Pons (tissue), 1 donor: ENCODE measurements around the gene THEMIS2.
"Not testable (repeated sequence)": the region's sequence is repeated elsewhere in the genome, so short reads cannot be mapped to it uniquely, and the experiment has no call there.

Source experiments
- DNase-seq: peaks from one replicate; pipeline ENCODE4 v3.0.0-alpha.2; 2016; ENCODE audit warnings: low spot score

THEMIS2 gene

DNA sequence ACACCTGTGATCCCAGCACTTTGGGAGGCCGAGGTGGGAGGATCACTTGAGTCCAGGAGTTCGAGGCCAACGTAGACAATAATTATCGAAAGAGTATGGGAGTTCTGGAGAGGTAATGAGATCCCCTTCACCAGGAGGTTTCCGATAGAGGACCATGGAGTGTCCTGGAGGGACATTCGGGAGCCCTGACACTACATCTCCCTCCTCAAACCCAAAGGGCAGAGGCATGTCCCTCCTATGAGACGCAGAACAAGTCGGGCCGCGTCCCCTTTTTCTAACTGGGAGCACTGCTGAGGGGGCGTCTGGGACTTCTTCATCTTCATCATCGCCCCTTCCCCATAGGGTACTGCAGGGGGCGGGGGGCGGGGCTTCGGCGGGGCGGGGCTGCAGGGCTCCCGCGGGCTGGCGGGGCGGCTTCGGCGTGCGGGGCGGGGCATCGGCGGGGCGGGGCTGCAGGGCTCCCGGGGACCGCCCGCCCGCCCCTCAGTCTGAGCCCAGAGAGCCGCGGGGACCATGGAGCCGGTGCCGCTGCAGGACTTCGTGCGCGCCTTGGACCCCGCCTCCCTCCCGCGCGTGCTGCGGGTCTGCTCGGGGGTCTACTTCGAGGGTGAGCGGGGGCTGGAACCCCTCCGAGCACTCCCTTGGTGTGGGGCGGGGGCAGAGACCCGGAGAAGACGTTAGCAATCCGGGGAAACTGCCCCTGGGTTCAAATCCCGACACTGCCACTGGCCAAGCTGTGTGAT lies at the start of gene THEMIS2:
TSS of gene THEMIS2 (plus strand) at position 486 of the 743 bp plus-strand sequence. CDS start at position 514, 28 bp downstream.
- DNase-seq, result peak; percentile 35

DNA sequence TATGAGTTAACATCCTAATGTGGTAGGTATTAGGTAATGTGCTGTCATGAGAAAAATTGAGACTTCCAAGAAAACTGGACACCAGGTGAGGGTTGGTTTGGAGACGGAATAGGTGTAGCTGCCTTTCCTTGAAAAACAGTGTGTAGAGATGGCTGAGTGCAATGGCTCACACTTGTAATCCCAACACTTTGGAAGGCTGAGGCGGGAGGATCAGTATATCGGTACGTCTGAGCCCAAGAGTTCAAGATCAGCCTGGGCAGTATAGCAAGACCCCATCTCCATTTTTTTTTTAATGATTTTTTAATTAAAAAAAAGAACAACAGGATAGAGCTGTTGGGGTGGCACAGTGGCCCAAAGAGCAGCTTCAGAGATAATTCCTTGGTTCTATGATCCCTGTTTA lies 48.6 kb upstream of the THEMIS2 start:
- no peak for DNase-seq

DNA sequence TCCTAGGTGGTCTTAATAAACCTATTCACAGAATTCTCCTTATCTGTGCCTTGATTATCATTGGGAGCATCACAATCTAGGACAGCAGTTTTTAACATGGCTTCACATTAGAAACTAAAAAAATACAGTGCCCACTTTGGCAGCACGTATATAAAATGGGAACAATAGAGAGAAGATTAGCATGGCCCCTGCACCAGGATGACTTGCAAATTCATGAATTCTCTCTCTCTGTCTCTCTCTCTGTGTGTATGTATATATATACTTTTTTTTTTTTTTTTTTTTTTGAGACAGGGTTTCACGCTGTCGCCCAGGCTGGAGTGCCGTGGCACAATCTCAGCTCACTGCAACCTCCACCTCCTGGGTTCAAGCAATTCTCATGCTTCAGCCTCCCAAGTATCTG lies 47.9 kb upstream of the THEMIS2 start:
- no peak for DNase-seq

DNA sequence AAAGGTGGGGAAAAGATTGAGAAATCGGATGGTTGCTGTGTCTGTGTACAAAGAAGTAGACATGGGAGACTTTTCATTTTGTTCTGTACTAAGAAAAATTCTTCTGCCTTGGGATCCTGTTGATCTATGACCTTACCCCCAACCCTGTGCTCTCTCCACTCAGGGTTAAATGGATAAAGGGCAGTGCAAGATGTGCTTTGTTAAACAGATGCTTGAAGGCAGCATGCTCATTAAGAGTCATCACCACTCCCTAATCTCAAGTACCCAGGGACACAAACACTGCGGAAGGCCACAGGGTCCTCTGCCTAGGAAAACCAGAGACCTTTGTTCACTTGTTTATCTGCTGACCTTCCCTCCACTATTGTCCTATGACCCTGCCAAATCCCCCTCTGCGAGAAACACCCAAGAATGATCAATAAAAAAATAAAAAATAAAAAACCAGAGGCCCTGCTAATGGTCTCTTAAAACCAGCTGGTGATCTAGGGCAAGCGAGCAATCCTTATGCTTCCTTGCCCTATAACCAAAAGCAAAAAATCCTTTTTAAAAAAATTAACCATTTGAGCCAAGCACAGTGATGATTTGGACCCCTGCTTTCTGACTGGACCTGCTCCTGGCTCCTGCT lies 42.9 kb upstream of the THEMIS2 start:
- not testable (repeated sequence) for DNase-seq

DNA sequence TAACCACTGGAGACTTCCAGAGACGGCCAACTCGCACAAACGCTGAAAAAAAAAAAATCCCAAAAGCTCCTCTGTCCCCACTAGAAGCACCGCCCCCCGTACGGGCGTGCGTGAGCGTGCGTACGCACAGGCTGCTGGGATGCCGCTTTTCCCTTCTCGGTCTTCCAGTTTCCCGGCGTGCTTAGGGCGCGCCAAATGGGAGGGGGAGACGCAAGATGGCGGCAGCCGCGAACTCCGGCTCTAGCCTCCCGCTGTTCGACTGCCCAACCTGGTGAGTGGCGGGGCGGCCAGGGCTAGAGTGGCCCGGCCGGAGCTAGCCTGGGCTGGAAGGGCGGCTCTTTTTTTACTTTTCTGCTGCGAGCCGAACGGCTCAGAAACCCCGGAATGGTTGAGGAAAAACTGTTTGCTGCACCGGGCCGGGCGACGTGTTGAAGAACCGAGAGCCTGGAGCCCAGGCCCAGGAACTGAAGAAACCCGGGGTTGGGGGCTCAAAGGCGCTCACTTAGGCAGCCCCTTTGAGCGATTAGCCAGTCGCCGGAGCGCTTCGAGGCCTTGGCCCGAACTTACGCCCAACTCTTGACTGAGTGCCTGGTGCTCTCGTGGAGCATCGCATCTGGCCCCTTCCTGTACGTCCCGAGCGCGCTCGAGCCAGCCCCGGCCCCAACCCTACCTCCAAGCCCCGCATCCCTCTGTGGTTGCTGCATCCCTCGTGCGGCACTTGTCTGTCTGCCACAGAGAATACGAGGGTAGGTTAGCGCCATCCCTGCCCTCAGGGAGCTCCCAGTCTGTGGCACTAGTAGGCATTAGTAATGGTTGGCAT lies 41.5 kb upstream of the THEMIS2 start, which contains the start of gene PPP1R8:
TSS of gene PPP1R8 (plus strand) at position 162 of the 820 bp plus-strand sequence. CDS start at position 216, 54 bp downstream.
- DNase-seq, result peak; percentile 96

DNA sequence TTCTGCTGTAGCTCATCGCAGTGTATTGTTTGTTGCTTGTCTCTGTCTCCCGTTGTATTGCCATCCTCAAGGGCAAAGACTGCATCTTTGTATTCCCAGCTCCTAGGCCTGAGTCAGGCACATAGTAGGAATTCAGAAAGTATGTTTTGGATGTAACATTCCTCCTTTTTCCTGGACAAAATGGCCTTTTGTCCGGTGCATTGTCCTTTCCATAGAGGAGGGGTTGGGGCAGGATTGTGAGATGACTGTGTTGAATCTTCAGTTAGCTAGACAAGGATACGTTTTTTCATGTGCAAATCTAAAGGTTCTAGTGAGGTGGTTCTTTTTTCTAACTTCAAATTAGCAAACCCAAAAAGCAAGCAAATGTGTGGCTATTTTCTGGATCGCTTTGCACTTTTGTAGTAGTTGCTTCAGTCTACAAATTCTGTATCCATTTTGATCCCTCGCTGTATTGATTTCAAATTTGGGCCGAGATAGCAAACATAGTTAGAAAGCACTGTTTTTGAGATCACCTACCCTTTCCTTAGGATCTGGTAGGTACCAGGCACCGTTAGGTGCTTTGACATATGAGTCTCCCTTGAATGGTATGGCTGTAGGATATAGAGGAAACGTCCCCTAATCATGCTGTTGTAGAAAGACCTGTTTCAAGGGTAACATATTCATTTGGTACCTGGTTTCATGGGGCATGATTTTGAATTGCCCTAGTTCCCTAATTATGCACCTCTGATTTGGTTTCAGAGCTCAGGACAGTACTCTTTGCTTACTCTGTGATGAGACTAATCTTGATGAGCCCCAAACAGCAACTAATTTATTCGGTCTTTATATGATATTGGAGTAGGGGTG lies 40.6 kb upstream of the THEMIS2 start:
- DNase-seq, result no peak

DNA sequence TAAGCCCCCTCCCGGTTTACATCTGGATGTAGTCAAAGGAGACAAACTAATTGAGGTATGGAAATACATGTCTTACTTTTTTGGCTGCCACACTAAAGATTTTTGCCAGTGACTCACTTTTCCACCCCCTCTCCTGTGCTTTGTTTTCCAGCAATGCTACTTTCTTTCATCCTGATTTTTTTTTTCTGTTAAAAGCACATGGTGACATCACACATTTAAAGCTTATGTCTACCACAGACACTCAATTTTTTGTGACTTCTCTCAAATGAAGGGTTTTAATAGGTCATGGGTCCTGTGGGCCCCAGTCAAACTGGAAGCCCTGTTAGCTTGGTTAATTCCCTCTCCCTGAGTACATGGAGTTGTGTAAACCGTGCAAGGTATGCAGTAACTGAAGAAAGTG lies 39.6 kb upstream of the THEMIS2 start:
- DNase-seq, result no peak

DNA sequence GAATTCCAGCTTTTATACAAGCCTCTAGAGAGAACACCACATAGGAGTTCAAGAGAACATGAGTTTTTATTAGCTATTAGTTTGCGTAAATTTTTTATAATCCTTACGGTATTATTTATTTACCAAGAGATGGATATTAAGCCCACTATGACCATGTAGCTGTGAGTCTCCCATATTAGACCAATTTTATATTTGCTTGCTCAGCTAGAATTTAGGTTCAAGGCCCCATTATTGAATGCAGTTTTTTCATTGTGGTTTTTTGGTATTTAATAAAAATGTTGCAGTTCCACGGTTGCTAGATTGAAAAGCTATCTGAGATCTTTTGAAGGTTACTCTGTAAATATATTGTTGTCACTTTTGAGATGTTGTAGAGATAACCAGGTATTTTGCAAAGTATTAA lies 38.9 kb upstream of the THEMIS2 start:
- DNase-seq, result no peak

DNA sequence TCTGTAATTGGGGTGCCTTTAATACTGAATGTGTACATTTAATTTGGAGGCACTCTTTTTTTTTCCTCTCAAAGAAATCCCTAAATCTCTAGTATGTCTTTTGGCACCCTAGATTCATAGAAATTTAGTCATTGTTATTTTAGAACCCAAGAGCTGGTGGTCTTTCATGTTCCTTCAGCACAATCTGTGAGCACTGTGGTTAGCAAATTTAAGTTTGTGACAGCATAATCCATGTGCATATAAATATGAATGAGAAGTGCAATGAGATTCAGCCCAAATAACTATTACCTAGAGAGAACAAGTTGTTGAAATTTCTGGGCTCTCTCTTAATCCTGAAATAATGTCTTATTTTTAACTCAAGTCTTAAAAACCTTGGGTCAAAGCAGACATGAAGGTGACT lies 37.3 kb upstream of the THEMIS2 start:
- DNase-seq, result no peak

DNA sequence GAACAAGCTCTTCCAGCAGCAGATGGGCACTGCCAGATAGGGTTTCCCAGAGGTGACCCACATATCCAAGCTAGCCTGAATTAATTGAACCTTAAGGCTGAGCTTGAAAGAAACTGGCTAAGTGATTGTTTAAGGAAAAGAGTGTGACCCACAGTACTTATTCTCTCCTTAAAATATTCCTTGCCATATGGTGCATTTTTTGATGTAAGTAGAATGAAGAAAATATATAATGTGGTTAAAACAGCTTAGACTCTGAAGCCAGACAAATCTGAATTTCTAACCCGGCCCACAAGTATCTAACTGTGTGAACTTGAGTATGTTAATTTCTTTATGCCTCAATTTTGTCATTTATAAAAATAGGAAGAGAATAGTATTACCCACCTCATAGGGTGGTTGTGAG lies 36.8 kb upstream of the THEMIS2 start:
- DNase-seq, result no peak

DNA sequence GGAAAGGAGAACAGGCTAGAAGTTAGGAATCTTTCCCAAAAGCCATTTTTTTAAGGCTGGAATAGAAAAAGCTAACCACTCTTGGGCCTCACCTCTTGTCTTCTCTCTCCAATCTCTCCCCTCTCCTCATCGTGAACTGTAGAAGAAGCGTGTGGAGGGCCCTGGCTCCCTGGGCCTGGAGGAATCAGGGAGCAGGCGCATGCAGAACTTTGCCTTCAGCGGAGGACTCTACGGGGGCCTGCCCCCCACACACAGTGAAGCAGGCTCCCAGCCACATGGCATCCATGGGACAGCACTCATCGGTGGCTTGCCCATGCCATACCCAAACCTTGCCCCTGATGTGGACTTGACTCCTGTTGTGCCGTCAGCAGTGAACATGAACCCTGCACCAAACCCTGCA lies 22.4 kb upstream of the THEMIS2 start:
- no peak for DNase-seq

DNA sequence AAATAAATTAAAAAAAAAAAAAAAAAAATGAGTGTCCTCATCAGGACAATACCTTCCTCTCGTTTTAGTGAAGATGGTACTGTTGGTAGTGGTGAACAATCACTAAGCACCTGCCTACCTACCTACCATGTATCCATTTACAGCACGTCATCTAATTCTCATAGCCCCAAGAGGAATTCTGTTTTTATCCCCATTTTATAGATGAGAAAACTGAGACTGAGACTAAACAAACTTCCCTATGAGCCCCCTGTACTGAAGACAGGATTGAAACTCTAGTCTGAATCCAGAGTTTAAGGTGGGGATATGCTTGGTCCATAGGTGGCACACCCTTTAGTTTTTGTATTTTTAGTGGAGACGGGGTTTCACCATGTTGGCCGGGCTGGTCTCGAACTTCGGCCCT lies 17.3 kb upstream of the THEMIS2 start:
- DNase-seq, result no peak

DNA sequence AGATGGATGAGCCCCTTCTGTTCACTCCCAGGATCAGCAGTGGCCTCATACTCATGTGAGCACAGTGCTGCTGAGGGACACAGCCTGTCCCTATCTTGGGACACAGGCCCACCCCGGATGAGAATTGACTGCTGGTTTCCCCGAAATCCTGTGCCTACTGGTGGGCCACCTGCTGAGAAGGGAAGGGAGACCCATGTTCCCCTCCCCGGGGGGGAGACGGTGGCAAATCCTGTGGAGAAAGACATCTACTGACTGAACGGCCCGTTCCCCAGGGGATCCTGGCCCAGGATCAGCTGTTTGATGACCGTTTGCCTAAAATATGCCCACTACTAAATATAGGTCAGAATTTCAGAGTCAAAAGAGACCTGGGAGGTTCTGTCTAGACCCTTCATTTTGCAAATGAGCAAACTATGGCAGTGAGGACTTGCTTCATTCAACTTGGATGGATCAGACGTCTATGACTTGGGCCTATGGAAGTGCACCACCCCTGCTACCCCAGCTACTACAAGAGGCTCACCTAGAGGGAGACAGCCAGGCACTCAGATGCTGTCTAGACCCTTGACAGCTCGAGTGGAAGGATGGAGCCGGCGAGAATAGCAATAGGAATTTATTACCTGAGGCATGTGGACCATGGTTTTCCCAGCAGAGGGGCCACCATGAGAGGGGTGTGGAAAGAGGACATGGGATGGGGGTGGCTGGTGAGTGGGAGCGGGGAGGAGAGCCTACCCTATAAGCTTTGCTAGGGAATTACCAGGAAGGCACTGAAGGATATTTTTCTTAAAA lies 15.6 kb upstream of the THEMIS2 start:
- DNase-seq, result no peak

DNA sequence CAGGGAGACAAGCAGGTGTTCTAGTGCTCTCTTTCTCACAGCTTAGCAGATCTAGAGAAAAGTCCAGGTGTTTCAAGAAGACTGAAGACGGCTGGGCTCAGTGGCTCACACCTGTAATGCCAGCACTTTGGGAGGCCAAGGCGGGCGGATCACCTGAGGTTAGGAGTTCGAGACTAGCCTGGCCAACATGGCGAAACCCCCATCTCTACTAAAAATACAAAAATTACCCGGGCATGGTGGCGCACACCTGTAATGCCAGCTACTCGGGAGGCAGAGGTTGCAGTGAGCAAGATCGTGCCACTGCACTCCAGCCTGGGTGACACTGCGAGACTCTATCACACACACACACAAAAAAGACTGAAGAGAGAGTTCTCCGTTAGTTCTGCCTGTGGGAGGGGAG lies 14.8 kb upstream of the THEMIS2 start:
- DNase-seq, result not testable (repeated sequence)

DNA sequence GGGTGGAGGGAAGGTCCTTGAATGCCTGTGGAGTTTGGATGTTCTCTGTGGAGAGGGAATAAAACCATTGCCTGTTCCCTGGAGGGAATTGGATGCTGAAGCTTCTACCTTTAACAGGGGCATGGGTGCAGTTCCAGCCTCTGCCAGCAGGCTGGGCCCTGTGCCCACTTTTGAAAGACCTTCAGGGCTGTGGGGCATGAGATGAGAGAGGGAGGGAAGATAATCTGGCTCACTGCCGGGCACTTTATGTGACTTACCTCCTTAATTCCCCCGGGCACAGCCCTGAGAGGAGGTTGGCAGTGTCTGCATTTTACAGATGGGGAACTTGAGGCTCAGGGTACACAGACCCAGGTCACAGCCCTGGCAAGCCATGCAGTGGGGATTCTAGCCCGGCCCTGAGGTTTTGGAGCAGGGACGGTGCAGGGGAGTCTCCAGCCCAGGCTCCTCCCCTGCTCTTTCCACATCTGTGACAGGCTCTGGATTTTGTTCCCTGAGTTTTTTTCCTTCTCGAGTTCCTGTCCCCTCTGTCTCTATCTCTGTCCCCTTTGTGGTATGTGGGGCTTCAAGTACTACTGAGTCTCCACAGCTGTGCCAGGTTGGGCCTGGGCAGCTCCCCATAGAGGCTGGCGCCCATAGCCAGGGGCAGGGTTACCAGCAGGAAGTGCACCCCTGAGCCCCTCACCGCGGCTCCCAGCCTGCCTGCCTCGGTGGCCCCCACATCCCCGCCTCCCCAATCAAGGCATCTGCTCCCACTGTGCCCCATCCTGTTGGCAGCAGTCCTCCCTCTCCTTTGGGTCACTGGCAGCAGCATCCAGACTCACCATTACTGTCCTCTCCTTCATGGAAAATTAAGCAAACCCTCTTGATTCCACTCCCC lies 14.0 kb upstream of the THEMIS2 start:
- peak; percentile 87 for DNase-seq

DNA sequence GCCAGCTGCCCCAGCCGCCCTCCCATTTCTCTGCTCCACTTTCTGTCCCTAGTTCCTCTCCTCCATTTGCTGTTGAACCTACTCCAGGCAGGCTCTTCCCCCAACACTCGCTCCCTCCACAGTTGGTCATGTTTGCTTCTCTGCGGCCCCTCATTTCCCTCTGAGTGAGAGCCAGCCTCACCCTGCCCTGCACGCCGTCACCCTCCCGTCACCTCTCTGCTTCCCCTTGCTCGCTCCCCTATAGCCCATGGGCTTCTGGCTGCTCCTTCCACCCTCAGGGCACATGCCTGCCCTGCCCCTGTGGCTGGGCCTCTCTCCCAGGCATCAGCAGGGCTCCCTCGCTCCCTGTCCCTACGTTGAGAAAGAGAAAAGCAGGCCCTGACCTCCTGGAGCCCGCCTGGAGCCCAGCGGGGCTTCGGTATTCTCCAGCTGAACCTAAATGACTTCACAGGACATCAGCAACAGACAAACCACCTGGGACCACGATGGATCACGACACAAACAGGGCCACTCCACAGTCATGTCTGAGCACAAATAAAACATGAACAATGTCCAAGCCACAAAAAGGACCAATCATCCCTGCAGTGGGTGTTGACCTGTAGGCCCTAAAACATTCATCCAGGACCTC lies 13.3 kb upstream of the THEMIS2 start:
- DNase-seq, result no peak

DNA sequence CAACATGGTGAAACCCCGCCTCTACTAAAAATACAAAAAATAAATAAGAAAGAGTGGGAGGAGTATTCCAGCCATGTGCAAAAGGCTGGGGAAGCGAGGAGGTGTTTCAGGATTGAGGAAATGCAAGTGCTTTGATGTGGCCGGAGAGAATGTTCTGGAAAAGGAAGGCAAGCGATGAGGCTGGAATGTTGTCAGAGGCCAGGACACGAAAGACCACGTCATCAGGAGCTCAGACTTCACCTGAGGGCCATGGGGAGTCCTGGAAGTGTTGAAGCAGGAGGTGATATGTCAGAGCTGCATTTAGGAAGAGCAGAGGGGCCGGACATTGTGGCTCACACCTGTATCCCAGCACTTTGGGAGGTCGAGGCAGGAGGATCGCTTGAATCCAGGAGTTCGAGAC lies 10.9 kb upstream of the THEMIS2 start:
- DNase-seq, result no peak

DNA sequence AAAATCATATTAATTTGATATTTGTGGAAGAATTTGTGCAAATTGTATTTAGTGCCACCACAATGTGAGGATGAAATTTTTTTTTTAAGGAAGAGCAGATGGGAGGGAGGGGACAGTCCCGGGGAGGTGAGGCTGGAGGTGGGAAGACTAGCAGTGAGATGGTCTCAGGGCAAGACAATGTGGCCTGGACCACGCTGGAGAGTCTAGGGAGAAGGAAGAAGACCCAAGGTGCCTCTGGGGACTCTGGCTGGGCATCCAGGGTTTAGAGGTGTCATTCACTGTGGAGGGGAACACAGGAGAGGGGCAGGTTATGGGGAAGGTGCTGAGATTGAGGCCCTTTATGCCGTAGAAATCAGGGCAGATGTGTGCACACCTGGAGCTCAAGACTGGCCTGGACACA lies 10.3 kb upstream of the THEMIS2 start:
- DNase-seq, result no peak

DNA sequence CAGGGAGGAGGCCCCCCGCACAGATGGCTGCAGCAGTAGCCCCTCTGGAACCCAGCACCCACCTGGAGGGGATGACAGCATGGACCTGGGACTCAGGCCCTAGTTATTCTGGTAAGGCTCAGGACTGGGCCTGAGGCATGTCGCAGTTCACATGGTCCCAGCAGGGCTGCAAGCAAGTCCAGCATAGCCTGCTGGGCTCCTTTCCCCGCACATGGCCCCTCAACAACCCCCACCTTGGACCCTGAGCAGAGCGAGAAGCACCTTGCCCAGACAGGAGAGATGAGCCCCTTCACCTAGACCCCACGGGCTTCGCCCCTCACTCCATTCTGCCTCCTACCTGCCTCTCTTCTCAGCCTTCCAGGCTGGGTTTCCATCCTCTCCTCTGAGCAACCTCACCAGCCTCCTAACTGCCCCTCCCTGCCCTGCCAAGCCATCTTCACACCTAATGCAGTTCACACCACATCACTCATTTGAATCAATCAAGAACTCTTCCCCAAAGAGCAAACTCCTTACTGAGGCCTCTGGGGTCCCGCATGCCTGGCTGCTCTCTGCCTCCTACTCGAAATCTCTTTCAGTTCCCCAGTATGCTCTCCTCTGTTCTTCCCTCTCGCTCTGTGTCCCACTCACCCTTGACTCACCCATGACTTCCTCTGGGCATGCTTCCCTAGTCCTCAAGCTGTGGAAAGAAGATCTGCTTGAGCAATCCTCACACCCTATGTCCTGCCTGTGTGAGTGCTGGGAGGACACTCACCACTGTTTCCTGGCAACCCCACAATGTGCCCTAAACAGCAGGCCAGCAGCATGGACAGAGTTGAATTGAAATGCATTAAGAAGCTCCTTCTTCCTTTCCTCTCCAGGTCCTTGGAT lies 9.4 kb upstream of the THEMIS2 start:
- peak; percentile 91 for DNase-seq
